Fibroblast of skin of abdomen (primary cell): ENCODE measurements around the gene SECTM1.
"Not testable (repeated sequence)": the region's sequence is repeated elsewhere in the genome, so short reads cannot be mapped to it uniquely, and the experiment has no call there.

ENCODE experiments used
- DNase-seq: peaks from one replicate; pipeline ENCODE4 v3.0.0-alpha.2; 2013

Gene SECTM1

GRCh38 chr17:82369211-82369610, 35.6 kb upstream of the SECTM1 start:
- no peak for DNase-seq

- DNase-seq, result no peak
Measured at GRCh38 chr17:82367724-82368524, 34.4 kb upstream of the SECTM1 start.

- DNase-seq, result no peak
Measured at GRCh38 chr17:82366749-82367148, 33.2 kb upstream of the SECTM1 start.

- DNase-seq, result no peak
Measured at GRCh38 chr17:82365606-82366295, 32.2 kb upstream of the SECTM1 start.

GRCh38 chr17:82361885-82362633, 28.5 kb upstream of the SECTM1 start:
- no peak for DNase-seq

GRCh38 chr17:82359451-82360074, 26.0 kb upstream of the SECTM1 start:
- DNase-seq, result not testable (repeated sequence)

- DNase-seq, result no peak
Measured at GRCh38 chr17:82358465-82359350, 25.1 kb upstream of the SECTM1 start, which contains the start of gene TEX19. TSS of gene TEX19 (plus strand) at chr17:82359247. CDS start at chr17:82362151, 2,904 bp downstream.

GRCh38 chr17:82357394-82357793, 23.8 kb upstream of the SECTM1 start:
- DNase-seq, result no peak

GRCh38 chr17:82356845-82357355, 23.3 kb upstream of the SECTM1 start:
- no peak for DNase-seq

- DNase-seq, result peak; percentile 39
Measured at GRCh38 chr17:82355770-82356427, 22.3 kb upstream of the SECTM1 start.

- DNase-seq, result no peak
Measured at GRCh38 chr17:82354804-82355308, 21.3 kb upstream of the SECTM1 start.

- no peak for DNase-seq
Measured at GRCh38 chr17:82353484-82353883, 19.9 kb upstream of the SECTM1 start.

- peak; percentile 76 for DNase-seq
Measured at GRCh38 chr17:82351713-82352488, 18.3 kb upstream of the SECTM1 start.

GRCh38 chr17:82351254-82351712, 17.7 kb upstream of the SECTM1 start:
- DNase-seq, result no peak

- DNase-seq, result no peak
Measured at GRCh38 chr17:82350182-82351030, 16.8 kb upstream of the SECTM1 start.

- peak; percentile 73 for DNase-seq
Measured at GRCh38 chr17:82349287-82349701, 15.7 kb upstream of the SECTM1 start.

GRCh38 chr17:82348866-82349265, 15.3 kb upstream of the SECTM1 start:
- DNase-seq, result no peak

- DNase-seq, result no peak
Measured at GRCh38 chr17:82348434-82348833, 14.9 kb upstream of the SECTM1 start.

GRCh38 chr17:82347994-82348393, 14.4 kb upstream of the SECTM1 start:
- DNase-seq, result not testable (repeated sequence)
